Myocyte (in vitro differentiated cells): Measurements from ENCODE around the gene ALS2CL. TPM values are rescaled to one million over a fixed set of nuclear protein-coding genes. Genes with fewer than 3 reads are reported as not detected.
"Not testable (repeated sequence)": the region's sequence is repeated elsewhere in the genome, so short reads cannot be mapped to it uniquely, and the experiment has no call there.

Experiments
- DNase-seq: peaks from one replicate; pipeline ENCODE4 v3.0.0-alpha.2; 2012; ENCODE audit warnings: low read depth
- total RNA-seq: library from RNA; depleted of rRNA; stranded (reverse); fragments of >200 nt; gene quantifications from 2 replicates; pipeline ENCODE4 v1.2.3, GENCODE V29; 2014

ALS2CL gene
- total RNA-seq, 1 donor from 2014 or later = 15.0 TPM

- DNase-seq = peak; percentile 87
Observed at GRCh38 chr3:46705022-46705530, 11.6 kb upstream of the ALS2CL start.

GRCh38 chr3:46704346-46704745 is 10.9 kb upstream of the ALS2CL start:
- DNase-seq = not testable (repeated sequence)

- no peak for DNase-seq
Observed at GRCh38 chr3:46703013-46703520, 9.6 kb upstream of the ALS2CL start.

- peak; percentile 35 for DNase-seq
Observed at GRCh38 chr3:46702246-46703012, 8.9 kb upstream of the ALS2CL start.

GRCh38 chr3:46701181-46701939 is 7.9 kb upstream of the ALS2CL start, which contains the start of gene TMIE:
Gene TMIE (plus strand): TSS chr3:46701392. CDS start chr3:46701488, 96 bp downstream.
- DNase-seq = no peak

GRCh38 chr3:46700772-46701171 is 7.3 kb upstream of the ALS2CL start:
- DNase-seq = no peak

GRCh38 chr3:46699676-46700523 is 6.4 kb upstream of the ALS2CL start:
- DNase-seq = peak; percentile 27

GRCh38 chr3:46695962-46696894 is 2.7 kb upstream of the ALS2CL start:
- DNase-seq = peak; percentile 93

- peak; percentile 95 for DNase-seq
Observed at GRCh38 chr3:46695177-46695961, 1.9 kb upstream of the ALS2CL start.

- no peak for DNase-seq
Observed at GRCh38 chr3:46694520-46694919, 1.0 kb upstream of the ALS2CL start.

- peak; percentile 53 for DNase-seq
Observed at GRCh38 chr3:46693892-46694226, 380 bp upstream of the ALS2CL start.

- no peak for DNase-seq
Observed at GRCh38 chr3:46692566-46692990, 901 bp downstream of the ALS2CL start.

- DNase-seq = peak; percentile 37
Observed at GRCh38 chr3:46690798-46691197, 2.7 kb downstream of the ALS2CL start.

- DNase-seq = no peak
Observed at GRCh38 chr3:46685446-46685845, 8.0 kb downstream of the ALS2CL start.

GRCh38 chr3:46684891-46685290 is 8.6 kb downstream of the ALS2CL start:
- no peak for DNase-seq

GRCh38 chr3:46682974-46683373 is 10.5 kb downstream of the ALS2CL start:
- no peak for DNase-seq

GRCh38 chr3:46681856-46682540 is 11.5 kb downstream of the ALS2CL start:
- no peak for DNase-seq

GRCh38 chr3:46681387-46681786 is 12.1 kb downstream of the ALS2CL start:
- no peak for DNase-seq
